ENCODE data around the gene CEP131. TPM values are rescaled to one million over a fixed set of nuclear protein-coding genes. Genes with fewer than 3 reads are reported as not detected.

Gene CEP131
- total RNA-seq, 4 donors from 2014 or later = 5.7 to 21.3 (median 6.8) TPM

- 88% methylated on average over 7 of the region's 7 CpGs; no CpG with 5 or more reads in 1 of the 2 donors for WGBS, 2 donors (ENCODE audit: low coverage in 1 of 2)
These were observed 55.1 kb downstream of the CEP131 start for GRCh38 chr17:81167638-81168037.

GRCh38 chr17:81167194-81167524 lies 55.6 kb downstream of the CEP131 start:
- H3K27me3 ChIP-seq = peaks cover 47% of the 10 kb centered on the region
- in situ Hi-C loops (cut with MboI; ENCODE audit: low pct_ligation_motif_present in 1 of 4, low pct_unique_long_range_greater_than_20kb in 1 of 4, low sequenced_read_pairs in 3 of 4) (no loop called here), intact Hi-C loops (cut with DNase I; ENCODE audit: low total_unique reads) (no loop called here)
- peaks cover 3 to 10% (median 4%) of the 10 kb centered on the region in 4 donors for H3K4me1 ChIP-seq
- no peak for DNase-seq
- no peak overlapping the region for H3K27ac ChIP-seq
- H3K36me3 ChIP-seq = no peaks in the 10 kb centered on the region
- no peak overlapping the region for H3K4me3 ChIP-seq
- no peak for TF ChIP-seq EP300 (IDR thresholded peaks at IDR 0.05; ENCODE audit: low read depth)
- no peak for TF ChIP-seq CTCF (IDR thresholded peaks at IDR 0.05)
- no peak for TF ChIP-seq POLR2A (IDR thresholded peaks at IDR 0.05)
- TF ChIP-seq POLR2AphosphoS5 (IDR thresholded peaks at IDR 0.05) = no peak
- H3K9me3 ChIP-seq = no peaks in the 10 kb centered on the region
- 93% methylated on average over 4 of the region's 4 CpGs; no CpG with 5 or more reads in 1 of the 2 donors for WGBS, 2 donors (ENCODE audit: low coverage in 1 of 2)

More at GRCh38 chr17:81167638-81168037, 55.1 kb downstream of the CEP131 start:
- no peaks in the 10 kb centered on the region for H3K36me3 ChIP-seq
- no peak for DNase-seq
- TF ChIP-seq POLR2AphosphoS5 (IDR thresholded peaks at IDR 0.05) = no peak
- no peak for TF ChIP-seq CTCF (IDR thresholded peaks at IDR 0.05)
- TF ChIP-seq POLR2A (IDR thresholded peaks at IDR 0.05) = no peak
- intact Hi-C loops (cut with DNase I; ENCODE audit: low total_unique reads) = no loop called here
- no peaks in the 10 kb centered on the region for H3K9me3 ChIP-seq
- no peak overlapping the region for H3K27ac ChIP-seq
- peaks cover 3 to 10% (median 4%) of the 10 kb centered on the region in 4 donors for H3K4me1 ChIP-seq
- in situ Hi-C loops (cut with MboI; ENCODE audit: low pct_ligation_motif_present in 1 of 4, low pct_unique_long_range_greater_than_20kb in 1 of 4, low sequenced_read_pairs in 3 of 4) = no loop called here
- H3K27me3 ChIP-seq = peaks cover 47% of the 10 kb centered on the region
- H3K4me3 ChIP-seq = no peak overlapping the region

- no peak for DNase-seq
- H3K4me1 ChIP-seq = peaks cover 3 to 10% (median 4%) of the 10 kb centered on the region in 4 donors
- peak within 1 kb of the TSS in 3 of 4 donors; percentile 8 to 41 (median 23) for H3K4me3 ChIP-seq
- no peaks in the 10 kb centered on the region for H3K9me3 ChIP-seq
- H3K27ac ChIP-seq = no peak within 1 kb of the TSS
- H3K36me3 ChIP-seq = no peaks in the 10 kb centered on the region
- in situ Hi-C loops (cut with MboI; ENCODE audit: low pct_ligation_motif_present in 1 of 4, low pct_unique_long_range_greater_than_20kb in 1 of 4, low sequenced_read_pairs in 3 of 4) = no loop called here
- peaks cover 47% of the 10 kb centered on the region for H3K27me3 ChIP-seq
- intact Hi-C loops (cut with DNase I; ENCODE audit: low total_unique reads) = no loop called here
- TF ChIP-seq CTCF (IDR thresholded peaks at IDR 0.05) = no peak
- TF ChIP-seq POLR2A (IDR thresholded peaks at IDR 0.05) = no peak
- TF ChIP-seq EP300 (IDR thresholded peaks at IDR 0.05; ENCODE audit: low read depth) = no peak
- no peak for TF ChIP-seq POLR2AphosphoS5 (IDR thresholded peaks at IDR 0.05)
- WGBS, 2 donors (ENCODE audit: low coverage in 1 of 2) = no CpG with 5 or more reads among the region's 62 CpGs
These were observed 56.7 kb downstream of the CEP131 start, which contains the start of gene AATK for GRCh38 chr17:81166033-81166492. Gene AATK, minus strand, starts transcription at chr17:81166221. Its CDS starts 229 bp downstream, at chr17:81165992.

- H3K9me3 ChIP-seq = no peaks in the 10 kb centered on the region
- H3K27me3 ChIP-seq = peaks cover 47% of the 10 kb centered on the region
- TF ChIP-seq CTCF (IDR thresholded peaks at IDR 0.05) (no peak), POLR2AphosphoS5 (IDR thresholded peaks at IDR 0.05) (no peak), EP300 (IDR thresholded peaks at IDR 0.05; ENCODE audit: low read depth) (no peak), POLR2A (IDR thresholded peaks at IDR 0.05) (no peak)
- peak within 1 kb of the TSS in 3 of 4 donors; percentile 8 to 41 (median 23) for H3K4me3 ChIP-seq
- no peak for DNase-seq
- no peak within 1 kb of the TSS for H3K27ac ChIP-seq
- in situ Hi-C loops (cut with MboI; ENCODE audit: low pct_ligation_motif_present in 1 of 4, low pct_unique_long_range_greater_than_20kb in 1 of 4, low sequenced_read_pairs in 3 of 4) (no loop called here), intact Hi-C loops (cut with DNase I; ENCODE audit: low total_unique reads) (no loop called here)
- 34% methylated on average over 36 of the region's 46 CpGs; no CpG with 5 or more reads in 1 of the 2 donors for WGBS, 2 donors (ENCODE audit: low coverage in 1 of 2)
- no peaks in the 10 kb centered on the region for H3K36me3 ChIP-seq
- peaks cover 3 to 10% (median 4%) of the 10 kb centered on the region in 4 donors for H3K4me1 ChIP-seq
These were observed 57.3 kb downstream of the CEP131 start, which contains the start of gene PVALEF for GRCh38 chr17:81165246-81166032. Gene PVALEF, plus strand, starts transcription at chr17:81165507. Its CDS starts 15,720 bp downstream, at chr17:81181227.
